ENCODE data around the gene RAB40B. TPM values are rescaled to one million over a fixed set of nuclear protein-coding genes. Genes with fewer than 3 reads are reported as not detected.

RAB40B gene
- total and polyA plus RNA-seq, 2 of the 13 experiments (the other 11 are each of a cell fraction or from before 2014, with no cell fraction given) = 6.2 to 6.5 TPM

GRCh38 chr17:82734987-82735866, 36.7 kb upstream of the RAB40B start, which contains the start of gene FN3K (continued):
- TF ChIP-seq, protein P1, sequence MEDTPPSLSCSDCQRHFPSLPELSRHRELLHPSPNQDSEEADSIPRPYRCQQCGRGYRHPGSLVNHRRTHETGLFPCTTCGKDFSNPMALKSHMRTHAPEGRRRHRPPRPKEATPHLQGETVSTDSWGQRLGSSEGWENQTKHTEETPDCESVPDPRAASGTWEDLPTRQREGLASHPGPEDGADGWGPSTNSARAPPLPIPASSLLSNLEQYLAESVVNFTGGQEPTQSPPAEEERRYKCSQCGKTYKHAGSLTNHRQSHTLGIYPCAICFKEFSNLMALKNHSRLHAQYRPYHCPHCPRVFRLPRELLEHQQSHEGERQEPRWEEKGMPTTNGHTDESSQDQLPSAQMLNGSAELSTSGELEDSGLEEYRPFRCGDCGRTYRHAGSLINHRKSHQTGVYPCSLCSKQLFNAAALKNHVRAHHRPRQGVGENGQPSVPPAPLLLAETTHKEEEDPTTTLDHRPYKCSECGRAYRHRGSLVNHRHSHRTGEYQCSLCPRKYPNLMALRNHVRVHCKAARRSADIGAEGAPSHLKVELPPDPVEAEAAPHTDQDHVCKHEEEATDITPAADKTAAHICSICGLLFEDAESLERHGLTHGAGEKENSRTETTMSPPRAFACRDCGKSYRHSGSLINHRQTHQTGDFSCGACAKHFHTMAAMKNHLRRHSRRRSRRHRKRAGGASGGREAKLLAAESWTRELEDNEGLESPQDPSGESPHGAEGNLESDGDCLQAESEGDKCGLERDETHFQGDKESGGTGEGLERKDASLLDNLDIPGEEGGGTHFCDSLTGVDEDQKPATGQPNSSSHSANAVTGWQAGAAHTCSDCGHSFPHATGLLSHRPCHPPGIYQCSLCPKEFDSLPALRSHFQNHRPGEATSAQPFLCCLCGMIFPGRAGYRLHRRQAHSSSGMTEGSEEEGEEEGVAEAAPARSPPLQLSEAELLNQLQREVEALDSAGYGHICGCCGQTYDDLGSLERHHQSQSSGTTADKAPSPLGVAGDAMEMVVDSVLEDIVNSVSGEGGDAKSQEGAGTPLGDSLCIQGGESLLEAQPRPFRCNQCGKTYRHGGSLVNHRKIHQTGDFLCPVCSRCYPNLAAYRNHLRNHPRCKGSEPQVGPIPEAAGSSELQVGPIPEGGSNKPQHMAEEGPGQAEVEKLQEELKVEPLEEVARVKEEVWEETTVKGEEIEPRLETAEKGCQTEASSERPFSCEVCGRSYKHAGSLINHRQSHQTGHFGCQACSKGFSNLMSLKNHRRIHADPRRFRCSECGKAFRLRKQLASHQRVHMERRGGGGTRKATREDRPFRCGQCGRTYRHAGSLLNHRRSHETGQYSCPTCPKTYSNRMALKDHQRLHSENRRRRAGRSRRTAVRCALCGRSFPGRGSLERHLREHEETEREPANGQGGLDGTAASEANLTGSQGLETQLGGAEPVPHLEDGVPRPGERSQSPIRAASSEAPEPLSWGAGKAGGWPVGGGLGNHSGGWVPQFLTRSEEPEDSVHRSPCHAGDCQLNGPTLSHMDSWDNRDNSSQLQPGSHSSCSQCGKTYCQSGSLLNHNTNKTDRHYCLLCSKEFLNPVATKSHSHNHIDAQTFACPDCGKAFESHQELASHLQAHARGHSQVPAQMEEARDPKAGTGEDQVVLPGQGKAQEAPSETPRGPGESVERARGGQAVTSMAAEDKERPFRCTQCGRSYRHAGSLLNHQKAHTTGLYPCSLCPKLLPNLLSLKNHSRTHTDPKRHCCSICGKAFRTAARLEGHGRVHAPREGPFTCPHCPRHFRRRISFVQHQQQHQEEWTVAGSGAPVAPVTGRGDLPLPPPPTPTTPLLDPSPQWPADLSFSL (CRISPR knock-in tag; IDR thresholded peaks at IDR 0.05) = no peak
- TF ChIP-seq SETDB1 (CRISPR knock-in tag; IDR thresholded peaks at IDR 0.05; ENCODE audit: borderline replicate concordance) (no peak), ZSCAN31 (CRISPR knock-in tag; IDR thresholded peaks at IDR 0.05; ENCODE audit: low read depth) (no peak), PRPF4 (IDR thresholded peaks at IDR 0.05; ENCODE audit: low read depth, low read length, poor library complexity, severe bottlenecking) (no peak), ZNF672 (CRISPR knock-in tag; IDR thresholded peaks at IDR 0.05) (peak; percentile 7; the same call in 1 of the 2 replicates), KMT2B (CRISPR knock-in tag; IDR thresholded peaks at IDR 0.05) (peak; percentile 56; the same call in 1 of the 2 replicates), SKI (IDR thresholded peaks at IDR 0.05; ENCODE audit: partially characterized antibody) (no peak), ZFP91 (CRISPR knock-in tag; IDR thresholded peaks at IDR 0.05; ENCODE audit: borderline replicate concordance) (peak; percentile 23; the same call in 1 of the 2 replicates), HNRNPL (IDR thresholded peaks at IDR 0.05; ENCODE audit: low read depth, low read length) (no peak), ZNF790 (CRISPR knock-in tag; IDR thresholded peaks at IDR 0.05; ENCODE audit: borderline replicate concordance) (no peak), ZNF629 (CRISPR knock-in tag; conservative IDR thresholded peaks at IDR 0.05) (no peak)
- TF ChIP-seq, protein P2, sequence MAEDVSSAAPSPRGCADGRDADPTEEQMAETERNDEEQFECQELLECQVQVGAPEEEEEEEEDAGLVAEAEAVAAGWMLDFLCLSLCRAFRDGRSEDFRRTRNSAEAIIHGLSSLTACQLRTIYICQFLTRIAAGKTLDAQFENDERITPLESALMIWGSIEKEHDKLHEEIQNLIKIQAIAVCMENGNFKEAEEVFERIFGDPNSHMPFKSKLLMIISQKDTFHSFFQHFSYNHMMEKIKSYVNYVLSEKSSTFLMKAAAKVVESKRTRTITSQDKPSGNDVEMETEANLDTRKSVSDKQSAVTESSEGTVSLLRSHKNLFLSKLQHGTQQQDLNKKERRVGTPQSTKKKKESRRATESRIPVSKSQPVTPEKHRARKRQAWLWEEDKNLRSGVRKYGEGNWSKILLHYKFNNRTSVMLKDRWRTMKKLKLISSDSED (CRISPR knock-in tag; IDR thresholded peaks at IDR 0.05) = no peak
